K562 (cell line): ENCODE measurements around the gene C17orf50. TPM values are rescaled to one million over a fixed set of nuclear protein-coding genes. Genes with fewer than 3 reads are reported as not detected.

Experiments
- ASH1L ChIP-seq: fragments of 450-650 bp; IDR thresholded peaks from 2 replicates; pipeline ENCODE4 v1.6.1; 2018; ENCODE audit warnings: borderline replicate concordance, mild to moderate bottlenecking, low read depth; ENCODE audit not compliant: partially characterized antibody
- HDAC6 ChIP-seq: IDR thresholded peaks from 2 replicates; pipeline ENCODE4 v1.6.1; 2012; ENCODE audit warnings: low read depth, mild to moderate bottlenecking, control low read depth, inconsistent platforms, low read length, moderate library complexity
- NR3C1 ChIP-seq: sonication (generic); formaldehyde crosslinking; IDR thresholded peaks from 2 replicates; pipeline ENCODE4 v1.8.1; 2022; ENCODE audit warnings: missing genetic modification reagents
- NUFIP1 ChIP-seq: fragments of 450-650 bp; IDR thresholded peaks from 2 replicates; pipeline ENCODE4 v1.6.1; 2018; ENCODE audit not compliant: partially characterized antibody
- ZFP36 ChIP-seq: fragments of 150-350 bp; IDR thresholded peaks from 2 replicates; pipeline ENCODE4 v1.6.1; 2018; ENCODE audit warnings: low read length, low read depth; ENCODE audit not compliant: partially characterized antibody
- ZNF143 ChIP-seq: sonication (generic); formaldehyde crosslinking; IDR thresholded peaks from 2 replicates; pipeline ENCODE4 v1.9.0; 2022; ENCODE audit warnings: mild to moderate bottlenecking, missing genetic modification reagents
- ZNF3 ChIP-seq: fragments of 250-450 bp; sonication (Bioruptor Pico); IDR thresholded peaks from 2 replicates; pipeline ENCODE4 v1.5.0; 2021; ENCODE audit warnings: mild to moderate bottlenecking, moderate library complexity
- ZNF436 ChIP-seq: fragments of 250-450, 450-650 bp; sonication (Bioruptor Pico); formaldehyde crosslinking; IDR thresholded peaks from 2 replicates; pipeline ENCODE4 v1.7.0; 2020; ENCODE audit warnings: mild to moderate bottlenecking
- ZNF57 ChIP-seq: fragments of 450-650 bp; formaldehyde crosslinking; IDR thresholded peaks from 2 replicates; pipeline ENCODE4 v1.4.0; 2020; ENCODE audit warnings: mild to moderate bottlenecking, moderate library complexity
- ZNF583 ChIP-seq: fragments of 250-450 bp; sonication (Bioruptor Pico); IDR thresholded peaks from 2 replicates; pipeline ENCODE4 v1.4.0; 2020
- polyA plus RNA-seq, 8 experiments: library from polyadenylated mRNA; depleted of rRNA in 4 of 8; stranded (reverse) in 5 of 8; unstranded in 3 of 8; fragments of >200 nt; fragmentation: Nextera tagmentation in 2 of 8; fragmentation: Illumina TruSeq in 1 of 8; extraction: Ambion mirVana in 2 of 8; extraction: Trizol in 1 of 8; gene quantifications; 2 replicates each; pipeline versions ENCODE4 v1.2.1 to v1.2.3, GENCODE V29; 2011 to 2014; ENCODE audit warnings: inconsistent platforms in 1 of 8, missing spikeins in 1 of 8
- total RNA-seq, 7 experiments: library from RNA; depleted of rRNA in 6 of 7; stranded (reverse); fragments of >200 nt in 6 of 7; fragmentation: Illumina TruSeq in 2 of 7; extraction: Trizol in 2 of 7; gene quantifications; 2 replicates each; pipeline versions ENCODE4 v1.2.1 to v1.2.3, GENCODE V29; 2011 to 2021; ENCODE audit warnings: low replicate concordance in 1 of 7
- TF ChIP-seq, protein P1 (sequence below): fragments of 250-450 bp; sonication (Bioruptor Pico); IDR thresholded peaks from 2 replicates; pipeline ENCODE4 v1.8.0; 2022; ENCODE audit warnings: moderate library complexity, mild to moderate bottlenecking, inconsistent platforms
- TF ChIP-seq, protein P2 (sequence below): sonication (generic); formaldehyde crosslinking; IDR thresholded peaks from 2 replicates; pipeline ENCODE4 v1.8.1; 2022; ENCODE audit warnings: missing genetic modification reagents
- TF ChIP-seq, protein P3 (sequence below): fragments of 250-450 bp; sonication (Bioruptor Pico); IDR thresholded peaks from 2 replicates; pipeline ENCODE4 v1.5.0; 2020; ENCODE audit warnings: mild to moderate bottlenecking, borderline replicate concordance
- TF ChIP-seq, protein P4 (sequence below): fragments of 250-450 bp; sonication (Bioruptor Pico); IDR thresholded peaks from 2 replicates; pipeline ENCODE4 v1.5.0; 2020; ENCODE audit warnings: mild to moderate bottlenecking
- TF ChIP-seq, protein P5 (sequence below), 3 experiments: IDR thresholded peaks in 2 of 3; conservative IDR thresholded peaks in 1 of 3; 2 replicates each; pipeline ENCODE4 v1.5.1; 2011 to 2012; ENCODE audit warnings: low read length in 3 of 3, mild to moderate bottlenecking in 3 of 3, control low read depth in 2 of 3, improper control_type of control experiment in 1 of 3, inconsistent platforms in 1 of 3, low read depth in 1 of 3, mixed read lengths in 1 of 3, moderate library complexity in 1 of 3; ENCODE audit not compliant: insufficient read depth in 2 of 3
- TF ChIP-seq, protein P6 (sequence below): fragments of 250-450 bp; sonication (Bioruptor Pico); IDR thresholded peaks from 2 replicates; pipeline ENCODE4 v1.4.0; 2020; ENCODE audit warnings: mild to moderate bottlenecking, moderate library complexity

C17orf50 gene
- total and polyA plus RNA-seq, 9 of the 15 experiments (the other 6 are each of a cell fraction or from before 2014, with no cell fraction given), result not detected

DNA sequence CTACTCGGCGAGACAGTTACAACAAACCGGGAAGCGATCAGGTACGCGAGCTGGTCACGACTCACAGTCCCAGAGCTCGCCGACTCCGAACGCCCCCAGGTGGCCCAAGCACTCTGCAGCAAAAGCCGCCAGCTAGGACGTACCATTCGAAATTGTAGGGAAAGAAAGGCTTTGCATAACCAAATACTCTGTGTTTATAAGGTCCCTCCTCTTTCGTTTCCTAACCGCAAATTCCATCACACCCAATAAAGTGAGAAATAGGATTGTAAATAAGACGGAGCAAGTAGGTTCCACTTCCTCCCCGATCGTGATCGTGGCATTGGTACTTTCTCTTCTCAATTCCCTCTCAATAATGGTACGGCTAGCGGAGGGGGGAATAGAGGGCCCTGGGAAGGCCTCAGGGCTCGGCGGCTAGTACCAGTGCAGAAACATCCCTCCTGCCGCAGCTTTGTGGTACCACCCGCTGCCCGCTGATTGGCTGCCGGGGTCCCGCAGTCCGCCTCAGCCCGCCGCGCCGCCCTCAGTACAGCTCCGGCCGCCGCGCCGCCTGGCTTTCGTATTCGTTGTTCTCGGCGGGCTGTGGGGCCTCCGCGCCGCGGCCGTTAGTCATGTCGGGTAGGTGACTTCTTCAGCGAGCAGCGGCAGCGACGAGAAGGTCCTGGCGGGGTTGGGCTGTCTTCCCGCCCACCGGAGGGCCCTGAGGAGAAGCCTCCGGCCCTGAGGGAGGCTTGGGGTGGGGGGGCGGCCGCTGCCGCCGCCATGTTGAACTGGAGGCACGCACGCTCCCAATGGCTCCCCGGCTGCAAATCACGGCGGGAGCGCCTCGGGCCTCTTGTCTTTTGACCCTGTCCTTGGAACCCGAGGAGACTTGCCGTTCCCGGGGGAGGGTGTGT lies 48.5 kb downstream of the C17orf50 start, which contains the start of gene TAF15 (continued):
- 0 out of 2 replicates have a peak, but pooled peaks have one; percentile 34 for TF ChIP-seq ZNF57 (CRISPR knock-in tag)
- peak; percentile 93 for TF ChIP-seq ASH1L
- TF ChIP-seq, protein P1, sequence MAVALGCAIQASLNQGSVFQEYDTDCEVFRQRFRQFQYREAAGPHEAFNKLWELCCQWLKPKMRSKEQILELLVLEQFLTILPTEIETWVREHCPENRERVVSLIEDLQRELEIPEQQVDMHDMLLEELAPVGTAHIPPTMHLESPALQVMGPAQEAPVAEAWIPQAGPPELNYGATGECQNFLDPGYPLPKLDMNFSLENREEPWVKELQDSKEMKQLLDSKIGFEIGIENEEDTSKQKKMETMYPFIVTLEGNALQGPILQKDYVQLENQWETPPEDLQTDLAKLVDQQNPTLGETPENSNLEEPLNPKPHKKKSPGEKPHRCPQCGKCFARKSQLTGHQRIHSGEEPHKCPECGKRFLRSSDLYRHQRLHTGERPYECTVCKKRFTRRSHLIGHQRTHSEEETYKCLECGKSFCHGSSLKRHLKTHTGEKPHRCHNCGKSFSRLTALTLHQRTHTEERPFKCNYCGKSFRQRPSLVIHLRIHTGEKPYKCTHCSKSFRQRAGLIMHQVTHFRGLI (CRISPR knock-in tag), result 0 out of 2 replicates have a peak, but pooled peaks have one; percentile 22
- TF ChIP-seq, protein P2, sequence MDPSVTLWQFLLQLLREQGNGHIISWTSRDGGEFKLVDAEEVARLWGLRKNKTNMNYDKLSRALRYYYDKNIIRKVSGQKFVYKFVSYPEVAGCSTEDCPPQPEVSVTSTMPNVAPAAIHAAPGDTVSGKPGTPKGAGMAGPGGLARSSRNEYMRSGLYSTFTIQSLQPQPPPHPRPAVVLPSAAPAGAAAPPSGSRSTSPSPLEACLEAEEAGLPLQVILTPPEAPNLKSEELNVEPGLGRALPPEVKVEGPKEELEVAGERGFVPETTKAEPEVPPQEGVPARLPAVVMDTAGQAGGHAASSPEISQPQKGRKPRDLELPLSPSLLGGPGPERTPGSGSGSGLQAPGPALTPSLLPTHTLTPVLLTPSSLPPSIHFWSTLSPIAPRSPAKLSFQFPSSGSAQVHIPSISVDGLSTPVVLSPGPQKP (CRISPR knock-in tag), result no peak
- TF ChIP-seq ZFP36, result peak; percentile 7
- TF ChIP-seq ZNF436 (CRISPR knock-in tag), result peak; percentile 64; the same call in 1 of the 2 replicates
- no peak for TF ChIP-seq ZNF583 (CRISPR knock-in tag)
- TF ChIP-seq NR3C1, result no peak
- no peak for TF ChIP-seq HDAC6
- peak; percentile 95 for TF ChIP-seq NUFIP1
- no peak for TF ChIP-seq ZNF3 (CRISPR knock-in tag)
- TF ChIP-seq, protein P3, sequence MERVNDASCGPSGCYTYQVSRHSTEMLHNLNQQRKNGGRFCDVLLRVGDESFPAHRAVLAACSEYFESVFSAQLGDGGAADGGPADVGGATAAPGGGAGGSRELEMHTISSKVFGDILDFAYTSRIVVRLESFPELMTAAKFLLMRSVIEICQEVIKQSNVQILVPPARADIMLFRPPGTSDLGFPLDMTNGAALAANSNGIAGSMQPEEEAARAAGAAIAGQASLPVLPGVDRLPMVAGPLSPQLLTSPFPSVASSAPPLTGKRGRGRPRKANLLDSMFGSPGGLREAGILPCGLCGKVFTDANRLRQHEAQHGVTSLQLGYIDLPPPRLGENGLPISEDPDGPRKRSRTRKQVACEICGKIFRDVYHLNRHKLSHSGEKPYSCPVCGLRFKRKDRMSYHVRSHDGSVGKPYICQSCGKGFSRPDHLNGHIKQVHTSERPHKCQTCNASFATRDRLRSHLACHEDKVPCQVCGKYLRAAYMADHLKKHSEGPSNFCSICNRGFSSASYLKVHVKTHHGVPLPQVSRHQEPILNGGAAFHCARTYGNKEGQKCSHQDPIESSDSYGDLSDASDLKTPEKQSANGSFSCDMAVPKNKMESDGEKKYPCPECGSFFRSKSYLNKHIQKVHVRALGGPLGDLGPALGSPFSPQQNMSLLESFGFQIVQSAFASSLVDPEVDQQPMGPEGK (CRISPR knock-in tag), result no peak
- TF ChIP-seq, protein P4, sequence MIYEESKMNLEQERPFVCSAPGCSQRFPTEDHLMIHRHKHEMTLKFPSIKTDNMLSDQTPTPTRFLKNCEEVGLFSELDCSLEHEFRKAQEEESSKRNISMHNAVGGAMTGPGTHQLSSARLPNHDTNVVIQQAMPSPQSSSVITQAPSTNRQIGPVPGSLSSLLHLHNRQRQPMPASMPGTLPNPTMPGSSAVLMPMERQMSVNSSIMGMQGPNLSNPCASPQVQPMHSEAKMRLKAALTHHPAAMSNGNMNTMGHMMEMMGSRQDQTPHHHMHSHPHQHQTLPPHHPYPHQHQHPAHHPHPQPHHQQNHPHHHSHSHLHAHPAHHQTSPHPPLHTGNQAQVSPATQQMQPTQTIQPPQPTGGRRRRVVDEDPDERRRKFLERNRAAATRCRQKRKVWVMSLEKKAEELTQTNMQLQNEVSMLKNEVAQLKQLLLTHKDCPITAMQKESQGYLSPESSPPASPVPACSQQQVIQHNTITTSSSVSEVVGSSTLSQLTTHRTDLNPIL (CRISPR knock-in tag), result no peak
- TF ChIP-seq, protein P5, sequence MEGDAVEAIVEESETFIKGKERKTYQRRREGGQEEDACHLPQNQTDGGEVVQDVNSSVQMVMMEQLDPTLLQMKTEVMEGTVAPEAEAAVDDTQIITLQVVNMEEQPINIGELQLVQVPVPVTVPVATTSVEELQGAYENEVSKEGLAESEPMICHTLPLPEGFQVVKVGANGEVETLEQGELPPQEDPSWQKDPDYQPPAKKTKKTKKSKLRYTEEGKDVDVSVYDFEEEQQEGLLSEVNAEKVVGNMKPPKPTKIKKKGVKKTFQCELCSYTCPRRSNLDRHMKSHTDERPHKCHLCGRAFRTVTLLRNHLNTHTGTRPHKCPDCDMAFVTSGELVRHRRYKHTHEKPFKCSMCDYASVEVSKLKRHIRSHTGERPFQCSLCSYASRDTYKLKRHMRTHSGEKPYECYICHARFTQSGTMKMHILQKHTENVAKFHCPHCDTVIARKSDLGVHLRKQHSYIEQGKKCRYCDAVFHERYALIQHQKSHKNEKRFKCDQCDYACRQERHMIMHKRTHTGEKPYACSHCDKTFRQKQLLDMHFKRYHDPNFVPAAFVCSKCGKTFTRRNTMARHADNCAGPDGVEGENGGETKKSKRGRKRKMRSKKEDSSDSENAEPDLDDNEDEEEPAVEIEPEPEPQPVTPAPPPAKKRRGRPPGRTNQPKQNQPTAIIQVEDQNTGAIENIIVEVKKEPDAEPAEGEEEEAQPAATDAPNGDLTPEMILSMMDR (IDR thresholded peaks at IDR 0.05 in 2 of 3, conservative IDR thresholded peaks at IDR 0.05 in 1 of 3; ENCODE audit: insufficient read depth in 2 of 3, low read depth in 1 of 3, low read length in 3 of 3), result peak; percentile 86 to 94 (median 89)
- no peak for TF ChIP-seq ZNF143 (CRISPR knock-in tag)
- TF ChIP-seq, protein P6, sequence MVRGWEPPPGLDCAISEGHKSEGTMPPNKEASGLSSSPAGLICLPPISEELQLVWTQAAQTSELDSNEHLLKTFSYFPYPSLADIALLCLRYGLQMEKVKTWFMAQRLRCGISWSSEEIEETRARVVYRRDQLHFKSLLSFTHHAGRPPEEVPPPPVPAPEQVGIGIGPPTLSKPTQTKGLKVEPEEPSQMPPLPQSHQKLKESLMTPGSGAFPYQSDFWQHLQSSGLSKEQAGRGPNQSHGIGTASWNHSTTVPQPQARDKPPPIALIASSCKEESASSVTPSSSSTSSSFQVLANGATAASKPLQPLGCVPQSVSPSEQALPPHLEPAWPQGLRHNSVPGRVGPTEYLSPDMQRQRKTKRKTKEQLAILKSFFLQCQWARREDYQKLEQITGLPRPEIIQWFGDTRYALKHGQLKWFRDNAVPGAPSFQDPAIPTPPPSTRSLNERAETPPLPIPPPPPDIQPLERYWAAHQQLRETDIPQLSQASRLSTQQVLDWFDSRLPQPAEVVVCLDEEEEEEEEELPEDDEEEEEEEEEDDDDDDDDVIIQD (CRISPR knock-in tag), result peak; percentile 78; the same call in 1 of the 2 replicates
